Gastrocnemius medialis (tissue), 4 donors: Measurements from ENCODE around the gene SDF2L1.

Source experiments
- CTCF ChIP-seq, 5 experiments: fragments of 450-650 bp in 3 of 5; fragments of 200-600 bp in 2 of 5; sonication (generic) in 2 of 5; IDR thresholded peaks in 4 of 5; conservative IDR thresholded peaks in 1 of 5; 1 replicate in 4 of 5; 2 replicates in 1 of 5; pipeline ENCODE4 v1.5.1; 2016 to 2019; ENCODE audit warnings: antibody characterized with exemption in 5 of 5, mild to moderate bottlenecking in 3 of 5, moderate library complexity in 3 of 5
- POLR2A ChIP-seq, 2 donors: fragments of 450-650 bp; IDR thresholded peaks; one replicate each; pipeline ENCODE4 v1.6.1; 2017; ENCODE audit warnings: antibody characterized with exemption in 2 of 2, mild to moderate bottlenecking in 2 of 2, moderate library complexity in 2 of 2

GRCh38 chr22:21651521-21652009 lies 9.5 kb downstream of the SDF2L1 start:
- no peak for TF ChIP-seq CTCF (IDR thresholded peaks at IDR 0.05 in 4 of 5, conservative IDR thresholded peaks at IDR 0.05 in 1 of 5)
- no peak for TF ChIP-seq POLR2A (IDR thresholded peaks at IDR 0.05)
